Activated T-cell treated with anti-CD3 and anti-CD28 coated beads for 48 hours (primary cell): ENCODE data around the gene AGAP1.
"Not testable (repeated sequence)": the region's sequence is repeated elsewhere in the genome, so short reads cannot be mapped to it uniquely, and the experiment has no call there.

Experiments used
- DNase-seq: peaks from one replicate; pipeline ENCODE4 v3.0.0-alpha.2; 2020; ENCODE audit warnings: low read depth

The AGAP1 gene

GRCh38 chr2:235946590-235946989 lies 452.7 kb downstream of the AGAP1 start:
- no peak for DNase-seq

GRCh38 chr2:235947055-235947454 lies 453.2 kb downstream of the AGAP1 start:
- not testable (repeated sequence) for DNase-seq

GRCh38 chr2:235949567-235950472 lies 456.0 kb downstream of the AGAP1 start:
- no peak for DNase-seq

GRCh38 chr2:235950473-235950809 lies 456.6 kb downstream of the AGAP1 start:
- no peak for DNase-seq

- DNase-seq: no peak
Observed at GRCh38 chr2:235951493-235951892, 457.6 kb downstream of the AGAP1 start.

GRCh38 chr2:235951982-235952381 lies 458.1 kb downstream of the AGAP1 start:
- no peak for DNase-seq

GRCh38 chr2:235952714-235953113 lies 458.9 kb downstream of the AGAP1 start:
- DNase-seq: no peak

- DNase-seq: no peak
Observed at GRCh38 chr2:235954281-235954680, 460.4 kb downstream of the AGAP1 start.

- no peak for DNase-seq
Observed at GRCh38 chr2:235954888-235955480, 461.1 kb downstream of the AGAP1 start.

- DNase-seq: no peak
Observed at GRCh38 chr2:235955664-235956063, 461.8 kb downstream of the AGAP1 start.

- DNase-seq: no peak
Observed at GRCh38 chr2:235956281-235956970, 462.6 kb downstream of the AGAP1 start.

GRCh38 chr2:235957251-235957650 lies 463.4 kb downstream of the AGAP1 start:
- DNase-seq: no peak

GRCh38 chr2:235958221-235958930 lies 464.5 kb downstream of the AGAP1 start:
- no peak for DNase-seq

GRCh38 chr2:235958931-235959410 lies 465.1 kb downstream of the AGAP1 start:
- DNase-seq: no peak

GRCh38 chr2:235960011-235960715 lies 466.3 kb downstream of the AGAP1 start:
- no peak for DNase-seq

- DNase-seq: no peak
Observed at GRCh38 chr2:235960716-235961640, 467.1 kb downstream of the AGAP1 start.

GRCh38 chr2:235961711-235962110 lies 467.9 kb downstream of the AGAP1 start:
- DNase-seq: no peak

GRCh38 chr2:235963853-235964577 lies 470.2 kb downstream of the AGAP1 start:
- no peak for DNase-seq

GRCh38 chr2:235964787-235965390 lies 471.0 kb downstream of the AGAP1 start:
- no peak for DNase-seq
